SU-DHL-6 (cell line): ENCODE results near the gene ARF4.

ENCODE experiments used
- H2AFZ ChIP-seq: fragments of 200-600 bp; sonication (generic); 2 replicates; pipeline ENCODE4 v1.6.1; 2014; ENCODE audit warnings: low read depth, mild to moderate bottlenecking, moderate library complexity, mixed read lengths, antibody characterized with exemption, low read length; ENCODE audit not compliant: severe bottlenecking
- H3F3A ChIP-seq: fragments of 200-600 bp; shearing (Covaris generic); 2 replicates; pipeline ENCODE4 v1.6.0; 2016; ENCODE audit warnings: antibody characterized with exemption, mild to moderate bottlenecking; ENCODE audit not compliant: insufficient read depth
- H3K27ac ChIP-seq: fragments of 200-600 bp; sonication (generic); 2 replicates; pipeline ENCODE4 v1.5.1; 2016; ENCODE audit warnings: low read depth, mild to moderate bottlenecking, low read length, moderate library complexity, mixed read lengths
- H3K27me3 ChIP-seq: fragments of 200-600 bp; sonication (generic), shearing (Covaris generic); 2 replicates; pipeline ENCODE4 v1.6.0; 2014; ENCODE audit warnings: mild to moderate bottlenecking, low read length
- H3K36me3 ChIP-seq: fragments of 200-600 bp; sonication (generic); 2 replicates; pipeline ENCODE4 v1.6.1; 2014; ENCODE audit warnings: mild to moderate bottlenecking, low read length, mixed read lengths
- H3K4me2 ChIP-seq: fragments of 300-600, 200-600 bp; shearing (Covaris generic), sonication (generic); 2 replicates; pipeline ENCODE4 v1.6.0; 2014; ENCODE audit warnings: low read length, low read depth, mild to moderate bottlenecking; ENCODE audit not compliant: poor library complexity, severe bottlenecking
- H3K4me3 ChIP-seq: fragments of 200-600 bp; sonication (generic); 2 replicates; pipeline ENCODE4 v1.5.1; 2014; ENCODE audit warnings: antibody characterized with exemption, low read length, mild to moderate bottlenecking, mixed read lengths; ENCODE audit not compliant: insufficient read depth, poor library complexity, severe bottlenecking
- H3K79me2 ChIP-seq: fragments of 200-600 bp; sonication (generic); 2 replicates; pipeline ENCODE4 v1.6.1; 2014; ENCODE audit warnings: mild to moderate bottlenecking, low read length, moderate library complexity; ENCODE audit not compliant: insufficient read depth
- H3K9ac ChIP-seq: fragments of 200-600 bp; sonication (generic); 2 replicates; pipeline ENCODE4 v1.7.0; 2014; ENCODE audit warnings: mild to moderate bottlenecking, low read length
- H3K9me2 ChIP-seq: fragments of 200-600 bp; sonication (generic); replicated peaks from 2 replicates; pipeline ENCODE4 v1.6.1; 2014; ENCODE audit warnings: low read length; ENCODE audit not compliant: insufficient read depth
- H3K9me3 ChIP-seq: fragments of 200-600 bp; sonication (generic); 2 replicates; pipeline ENCODE4 v1.6.1; 2014; ENCODE audit warnings: low read length, mixed read lengths; ENCODE audit not compliant: insufficient read depth
- H4K20me1 ChIP-seq: fragments of 200-600 bp; sonication (generic); 2 replicates; pipeline ENCODE4 v1.6.1; 2014; ENCODE audit warnings: low read depth, mild to moderate bottlenecking, antibody characterized with exemption, low read length, moderate library complexity, mixed read lengths
- EZH2phosphoT487 ChIP-seq: fragments of 200-600 bp; sonication (generic), shearing (Covaris generic); conservative IDR thresholded peaks from 2 replicates; pipeline ENCODE4 v1.6.1; 2018; ENCODE audit warnings: mild to moderate bottlenecking, antibody characterized with exemption, low read length, moderate library complexity, mixed read lengths
- TF ChIP-seq, protein P1 (sequence below): fragments of 200-600 bp; sonication (generic); IDR thresholded peaks from one replicate; pipeline ENCODE4 v1.5.1; 2017; ENCODE audit warnings: antibody characterized with exemption, mild to moderate bottlenecking, low read length, moderate library complexity; ENCODE audit not compliant: insufficient read depth, poor library complexity, severe bottlenecking

The ARF4 gene

DNA sequence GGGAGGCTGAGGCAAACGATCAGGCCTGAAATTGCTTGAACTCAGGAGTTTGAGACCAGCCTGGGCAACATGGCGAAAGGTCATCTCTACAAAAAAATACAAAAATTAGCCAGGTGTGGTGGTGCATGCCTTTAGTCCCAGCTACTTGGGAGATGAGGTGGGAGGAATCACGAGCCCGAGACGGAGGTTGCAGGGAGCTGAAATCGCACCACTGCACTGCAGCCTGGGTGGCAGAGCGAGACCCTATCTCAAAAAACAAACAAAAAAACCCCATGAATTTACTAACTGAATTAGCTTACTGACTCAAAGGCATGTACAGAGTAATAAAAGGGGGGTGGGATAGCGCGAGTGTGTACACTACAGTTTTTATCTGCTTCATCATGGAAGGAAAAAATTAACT lies 19.3 kb downstream of the ARF4 start:
- Histone ChIP-seq H3K9me2 (no peaks in the 10 kb centered on the region), H3K4me2 (no peak overlapping the region), H3K36me3 (peaks cover 23% of the 10 kb centered on the region; the same call in 1 of the 2 replicates), H4K20me1 (no peaks in the 10 kb centered on the region), H2AFZ (no peak overlapping the region), H3K79me2 (peaks cover 28% of the 10 kb centered on the region), H3K9ac (no peak overlapping the region), H3F3A (peaks cover 20% of the 10 kb centered on the region; the same call in 1 of the 2 replicates), H3K27ac (no peak overlapping the region), H3K27me3 (no peaks in the 10 kb centered on the region), H3K4me3 (no peak overlapping the region), H3K9me3 (no peaks in the 10 kb centered on the region)
- no peak for TF ChIP-seq EZH2phosphoT487
- TF ChIP-seq, protein P1, sequence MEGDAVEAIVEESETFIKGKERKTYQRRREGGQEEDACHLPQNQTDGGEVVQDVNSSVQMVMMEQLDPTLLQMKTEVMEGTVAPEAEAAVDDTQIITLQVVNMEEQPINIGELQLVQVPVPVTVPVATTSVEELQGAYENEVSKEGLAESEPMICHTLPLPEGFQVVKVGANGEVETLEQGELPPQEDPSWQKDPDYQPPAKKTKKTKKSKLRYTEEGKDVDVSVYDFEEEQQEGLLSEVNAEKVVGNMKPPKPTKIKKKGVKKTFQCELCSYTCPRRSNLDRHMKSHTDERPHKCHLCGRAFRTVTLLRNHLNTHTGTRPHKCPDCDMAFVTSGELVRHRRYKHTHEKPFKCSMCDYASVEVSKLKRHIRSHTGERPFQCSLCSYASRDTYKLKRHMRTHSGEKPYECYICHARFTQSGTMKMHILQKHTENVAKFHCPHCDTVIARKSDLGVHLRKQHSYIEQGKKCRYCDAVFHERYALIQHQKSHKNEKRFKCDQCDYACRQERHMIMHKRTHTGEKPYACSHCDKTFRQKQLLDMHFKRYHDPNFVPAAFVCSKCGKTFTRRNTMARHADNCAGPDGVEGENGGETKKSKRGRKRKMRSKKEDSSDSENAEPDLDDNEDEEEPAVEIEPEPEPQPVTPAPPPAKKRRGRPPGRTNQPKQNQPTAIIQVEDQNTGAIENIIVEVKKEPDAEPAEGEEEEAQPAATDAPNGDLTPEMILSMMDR: no peak

GRCh38 chr3:57575966-57576626 lies 21.0 kb downstream of the ARF4 start:
- no peak for TF ChIP-seq EZH2phosphoT487
- TF ChIP-seq, protein P1: no peak
- Histone ChIP-seq H3K9me3 (no peaks in the 10 kb centered on the region), H2AFZ (no peak overlapping the region), H3K27ac (no peak overlapping the region), H3F3A (peaks cover 24% of the 10 kb centered on the region; the same call in 1 of the 2 replicates), H3K4me3 (no peak overlapping the region), H3K9me2 (no peaks in the 10 kb centered on the region), H3K9ac (no peak overlapping the region), H4K20me1 (no peaks in the 10 kb centered on the region), H3K79me2 (peaks cover 27% of the 10 kb centered on the region), H3K27me3 (no peaks in the 10 kb centered on the region), H3K36me3 (peaks cover 27% of the 10 kb centered on the region; the same call in 1 of the 2 replicates), H3K4me2 (no peak overlapping the region)

DNA sequence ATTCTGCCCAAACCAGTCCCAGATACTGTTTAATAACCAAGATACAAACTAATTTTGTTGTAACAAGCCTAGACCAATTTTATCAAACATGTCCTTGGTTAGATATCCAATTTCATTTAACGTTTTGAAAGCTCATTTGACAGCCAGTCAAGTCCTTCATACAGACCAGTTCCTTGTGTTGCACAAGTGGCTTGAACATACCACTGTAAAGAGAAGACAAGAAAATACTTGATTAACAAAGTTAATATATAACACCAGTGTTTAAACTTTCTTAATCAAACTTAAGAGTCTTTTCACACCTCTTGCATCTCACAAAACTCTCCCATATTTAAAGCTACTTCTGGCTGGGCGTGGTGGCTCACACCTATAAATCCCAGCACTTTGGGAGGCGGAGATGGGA lies 25.0 kb downstream of the ARF4 start:
- Histone ChIP-seq H4K20me1 (no peaks in the 10 kb centered on the region), H3K9ac (no peak overlapping the region)

More for the DNA sequence above, 25.0 kb downstream of the ARF4 start:
- H3F3A ChIP-seq: peaks cover 30% of the 10 kb centered on the region; the same call in 1 of the 2 replicates
- H3K27me3 ChIP-seq: no peaks in the 10 kb centered on the region
- no peak overlapping the region for H3K4me2 ChIP-seq
- peaks cover 27% of the 10 kb centered on the region; the same call in 1 of the 2 replicates for H3K36me3 ChIP-seq
- no peak overlapping the region for H3K27ac ChIP-seq
- TF ChIP-seq, protein P1: no peak
- TF ChIP-seq EZH2phosphoT487: no peak
- H3K9me3 ChIP-seq: no peaks in the 10 kb centered on the region
- H3K4me3 ChIP-seq: no peak overlapping the region
- no peak overlapping the region for H2AFZ ChIP-seq
- H3K79me2 ChIP-seq: peaks cover 10% of the 10 kb centered on the region; the same call in 1 of the 2 replicates
- H3K9me2 ChIP-seq: no peaks in the 10 kb centered on the region
